Esophagus squamous epithelium (tissue), 5 donors: ENCODE results near the gene CHRNB4. TPM values are rescaled to one million over a fixed set of nuclear protein-coding genes. Genes with fewer than 3 reads are reported as not detected.

Source experiments
- DNase-seq: peaks from one replicate; lab custom pipeline; 2025; lab: John Stamatoyannopoulos, UW
- H3K27ac ChIP-seq, 4 donors: fragments of 200-600 bp; sonication (generic); one replicate each; pipeline ENCODE4 v1.5.1; 2016 to 2019; ENCODE audit warnings: mild to moderate bottlenecking in 1 of 4
- H3K27me3 ChIP-seq, 4 donors: fragments of 200-600 bp; sonication (generic); 1 replicate in 3 of 4; 2 replicates in 1 of 4; pipeline versions ENCODE4 v1.5.1 to v1.6.0; 2017 to 2021; ENCODE audit warnings: antibody characterized with exemption in 1 of 4
- H3K36me3 ChIP-seq, 3 donors: fragments of 200-600 bp; sonication (generic); one replicate each; pipeline ENCODE4 v1.5.1; 2016 to 2019
- H3K4me1 ChIP-seq, 3 donors: fragments of 200-600 bp; sonication (generic); one replicate each; pipeline ENCODE4 v1.5.1; 2017 to 2019
- H3K4me3 ChIP-seq, 4 donors: fragments of 200-600 bp; sonication (generic); 1 replicate in 3 of 4; 2 replicates in 1 of 4; pipeline ENCODE4 v1.5.1; 2016 to 2019; ENCODE audit warnings: mild to moderate bottlenecking in 2 of 4, moderate library complexity in 1 of 4
- H3K9me3 ChIP-seq, 3 donors: fragments of 200-600 bp; sonication (generic); one replicate each; pipeline ENCODE4 v1.5.1; 2016 to 2019
- CTCF ChIP-seq, 6 experiments: fragments of 450-650 bp in 4 of 6; fragments of 200-600 bp in 2 of 6; sonication (generic) in 2 of 6; IDR thresholded peaks; one replicate each; pipeline ENCODE4 v1.5.1; 2016 to 2019; ENCODE audit warnings: antibody characterized with exemption in 6 of 6, mild to moderate bottlenecking in 4 of 6, moderate library complexity in 4 of 6
- POLR2A ChIP-seq, 4 donors: fragments of 450-650 bp; IDR thresholded peaks; one replicate each; pipeline ENCODE4 v1.6.1; 2017; ENCODE audit warnings: antibody characterized with exemption in 4 of 4, mild to moderate bottlenecking in 4 of 4, moderate library complexity in 3 of 4
- WGBS, 2 donors: methylation state at CpG; one replicate each; pipeline ENCODE4 v1.1.5; 2018; 5-methylcytosine and 5-hydroxymethylcytosine counted together
- intact Hi-C: fragments of 100-400 bp; cut with DNase I; formaldehyde crosslinking; loops from one replicate; pipeline ENCODE4 v1.15.0; 2022
- total RNA-seq, 4 donors: library from RNA; depleted of rRNA; stranded (reverse); fragments of >200 nt; gene quantifications; one replicate each; pipeline ENCODE4 v1.1.0, GENCODE V29; 2016
- donor health status: DM: yes; HTN: yes; CAD: no.

CHRNB4 gene
- total RNA-seq, 4 donors from 2014 or later, result 0.09 to 0.72 (median 0.43) TPM

GRCh38 chr15:78666010-78666409 lies 25.0 kb upstream of the CHRNB4 start:
- intact Hi-C loops, result no loop called here
- Histone ChIP-seq H3K4me1 (no peaks in the 10 kb centered on the region), H3K4me3 (no peak overlapping the region), H3K36me3 (no peaks in the 10 kb centered on the region), H3K9me3 (no peaks in the 10 kb centered on the region), H3K27me3 (no peaks in the 10 kb centered on the region), H3K27ac (no peak overlapping the region)
- TF ChIP-seq POLR2A (IDR thresholded peaks at IDR 0.05) (no peak), CTCF (IDR thresholded peaks at IDR 0.05) (no peak)
- WGBS, 2 donors, result 80 to 90% methylated on average over 6 of the region's 6 CpGs
- no peak for DNase-seq

DNA sequence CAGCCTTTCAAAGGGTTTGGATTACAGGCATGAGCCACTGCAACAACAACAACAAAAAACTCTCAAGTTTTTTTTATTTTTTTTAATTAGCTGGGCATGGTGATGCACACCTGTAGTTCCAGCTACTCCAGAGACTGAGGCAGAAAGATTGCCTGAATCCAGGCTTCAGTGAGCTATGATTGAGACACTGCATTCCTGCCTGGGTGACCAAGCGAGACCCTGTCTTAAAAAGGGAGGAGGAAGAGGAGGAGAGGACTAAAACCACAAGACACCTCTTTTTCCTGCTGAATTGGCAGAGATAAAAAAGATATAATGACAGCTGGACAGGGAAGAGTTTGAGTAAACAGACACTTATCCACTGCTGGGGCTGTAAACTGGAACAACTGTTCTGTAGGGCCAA lies 22.7 kb upstream of the CHRNB4 start:
- no peak for TF ChIP-seq POLR2A (IDR thresholded peaks at IDR 0.05)
- TF ChIP-seq CTCF (IDR thresholded peaks at IDR 0.05), result no peak
- WGBS, 2 donors, result 60% methylated on average over 1 of the region's 1 CpG; no CpG with 5 or more reads in 1 of the 2 donors
- no peaks in the 10 kb centered on the region for H3K36me3 ChIP-seq
- no peak for DNase-seq
- H3K4me3 ChIP-seq, result no peak overlapping the region
- no peaks in the 10 kb centered on the region for H3K4me1 ChIP-seq
- intact Hi-C loops, result no loop called here
- H3K27me3 ChIP-seq, result no peaks in the 10 kb centered on the region
- H3K27ac ChIP-seq, result no peak overlapping the region
- no peaks in the 10 kb centered on the region for H3K9me3 ChIP-seq

GRCh38 chr15:78662028-78662427 lies 21.0 kb upstream of the CHRNB4 start:
- no peak for DNase-seq
- H3K9me3 ChIP-seq, result no peaks in the 10 kb centered on the region
- no peak overlapping the region for H3K4me3 ChIP-seq
- no peak overlapping the region for H3K27ac ChIP-seq
- WGBS, 2 donors, result 48 to 68% methylated on average over 4 to 5 of the region's 5 CpGs
- H3K27me3 ChIP-seq, result no peaks in the 10 kb centered on the region
- no peaks in the 10 kb centered on the region for H3K4me1 ChIP-seq
- H3K36me3 ChIP-seq, result no peaks in the 10 kb centered on the region
- no peak for TF ChIP-seq CTCF (IDR thresholded peaks at IDR 0.05)
- TF ChIP-seq POLR2A (IDR thresholded peaks at IDR 0.05), result no peak
- intact Hi-C loops, result no loop called here

- no peak for DNase-seq
These were observed 20.0 kb upstream of the CHRNB4 start for GRCh38 chr15:78661001-78661400.

GRCh38 chr15:78660584-78660983 lies 19.6 kb upstream of the CHRNB4 start:
- Histone ChIP-seq H3K27ac (no peak overlapping the region), H3K4me3 (no peak overlapping the region), H3K4me1 (no peaks in the 10 kb centered on the region), H3K27me3 (no peaks in the 10 kb centered on the region), H3K36me3 (no peaks in the 10 kb centered on the region), H3K9me3 (no peaks in the 10 kb centered on the region)
- 29 to 59% methylated on average over 4 to 6 of the region's 9 CpGs for WGBS, 2 donors
- intact Hi-C loops, result no loop called here
- DNase-seq, result no peak
- no peak for TF ChIP-seq POLR2A (IDR thresholded peaks at IDR 0.05)
- no peak for TF ChIP-seq CTCF (IDR thresholded peaks at IDR 0.05)

More at GRCh38 chr15:78661001-78661400, 20.0 kb upstream of the CHRNB4 start:
- Histone ChIP-seq H3K36me3 (no peaks in the 10 kb centered on the region), H3K27ac (no peak overlapping the region), H3K27me3 (no peaks in the 10 kb centered on the region), H3K4me1 (no peaks in the 10 kb centered on the region), H3K4me3 (no peak overlapping the region), H3K9me3 (no peaks in the 10 kb centered on the region)
- TF ChIP-seq CTCF (IDR thresholded peaks at IDR 0.05) (no peak), POLR2A (IDR thresholded peaks at IDR 0.05) (no peak)
- 90 to 94% methylated on average over 10 to 12 of the region's 19 CpGs for WGBS, 2 donors
- intact Hi-C loops, result no loop called here
